T-helper 2 cell treated with Interferon-gamma antibody and Interleukin-4, amounts not matched to agents 5 μg/mL and 100 μg/mL, for 36 hours (primary cell): ENCODE measurements around the gene MTURN.
A peak's percentile ranks its signal among the peaks of the same experiment; 100 is the strongest.
"Not testable (repeated sequence)": the region's sequence is repeated elsewhere in the genome, so short reads cannot be mapped to it uniquely, and the experiment has no call there.

ENCODE experiments used
- DNase-seq: peaks from one replicate; pipeline ENCODE4 v3.0.0; 2021; ENCODE audit warnings: low spot score
- H3K27ac Mint-ChIP-seq: one replicate; pipeline ENCODE4 v1.8.0; 2021; ENCODE audit warnings: mild to moderate bottlenecking, mixed read lengths
- H3K27me3 Mint-ChIP-seq: one replicate; pipeline ENCODE4 v1.8.0; 2021; ENCODE audit warnings: low read depth, mixed read lengths
- H3K36me3 Mint-ChIP-seq: one replicate; pipeline ENCODE4 v1.8.0; 2021; ENCODE audit warnings: low read depth, mixed read lengths
- H3K4me1 Mint-ChIP-seq: one replicate; pipeline ENCODE4 v1.8.0; 2021; ENCODE audit warnings: low read depth, mixed read lengths
- H3K4me3 Mint-ChIP-seq: one replicate; pipeline ENCODE4 v1.8.0; 2022; ENCODE audit warnings: mild to moderate bottlenecking, moderate library complexity, mixed read lengths
- H3K9me3 Mint-ChIP-seq: one replicate; pipeline ENCODE4 v1.8.0; 2021; ENCODE audit warnings: mixed read lengths

The MTURN gene

GRCh38 chr7:30134611-30135300, at the start of gene MTURN:
Gene MTURN (plus strand): TSS chr7:30134986. CDS start chr7:30135137, 151 bp downstream.
- DNase-seq, result peak; percentile 83
- Mint-ChIP-seq H3K27ac (peak within 1 kb of the TSS; percentile 80), H3K9me3 (no peaks in the 10 kb centered on the region), H3K27me3 (peaks cover 26% of the 10 kb centered on the region), H3K4me1 (peaks cover 4% of the 10 kb centered on the region), H3K4me3 (peak within 1 kb of the TSS; percentile 86), H3K36me3 (no peaks in the 10 kb centered on the region)

DNA sequence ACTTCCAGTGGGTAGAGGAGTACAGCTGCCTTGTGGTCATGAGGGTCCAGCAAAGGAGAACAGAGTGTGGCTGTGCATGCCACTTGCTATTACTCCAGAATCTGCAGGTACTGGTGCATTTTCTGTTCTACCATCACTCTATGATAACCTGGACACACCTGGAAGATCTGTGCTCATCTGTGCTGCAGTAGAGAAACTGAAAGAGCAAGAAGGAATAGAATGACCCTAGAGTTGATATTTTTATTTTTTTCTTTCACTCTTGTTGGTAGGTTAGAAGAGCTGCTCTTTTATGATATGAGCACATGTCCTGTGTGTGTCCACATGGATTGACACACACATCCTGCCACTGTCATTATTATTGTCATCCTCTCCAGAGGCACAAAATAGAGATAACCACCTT, 48.3 kb upstream of the MTURN start:
- no peak overlapping the region for H3K27ac Mint-ChIP-seq
- no peak overlapping the region for H3K4me3 Mint-ChIP-seq
- DNase-seq, result no peak
- H3K36me3 Mint-ChIP-seq, result no peaks in the 10 kb centered on the region
- no peaks in the 10 kb centered on the region for H3K27me3 Mint-ChIP-seq
- H3K4me1 Mint-ChIP-seq, result no peaks in the 10 kb centered on the region
- H3K9me3 Mint-ChIP-seq, result no peaks in the 10 kb centered on the region

GRCh38 chr7:30087371-30087770, 47.4 kb upstream of the MTURN start:
- no peak for DNase-seq
- H3K27me3 Mint-ChIP-seq, result no peaks in the 10 kb centered on the region
- no peak overlapping the region for H3K4me3 Mint-ChIP-seq
- no peaks in the 10 kb centered on the region for H3K4me1 Mint-ChIP-seq
- no peaks in the 10 kb centered on the region for H3K9me3 Mint-ChIP-seq
- H3K36me3 Mint-ChIP-seq, result no peaks in the 10 kb centered on the region
- H3K27ac Mint-ChIP-seq, result no peak overlapping the region

DNA sequence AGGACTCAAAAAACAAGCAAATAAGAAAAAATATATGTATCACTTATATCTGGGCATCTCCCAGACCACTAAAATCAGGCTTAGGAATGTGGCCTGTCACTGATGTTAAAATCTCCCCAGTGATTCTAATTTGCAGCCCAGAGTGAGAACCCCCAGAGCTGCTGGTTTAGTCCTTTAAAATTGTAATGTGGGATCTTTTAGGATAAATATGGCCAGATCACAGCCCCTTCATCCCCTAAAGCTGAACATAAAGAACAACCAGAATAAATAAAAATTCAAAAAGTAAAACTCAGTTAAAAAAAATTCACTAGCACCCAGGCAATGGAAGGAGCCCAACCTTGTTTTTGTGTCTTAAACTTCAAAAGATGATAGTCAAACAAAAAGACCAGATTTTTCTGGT, 46.4 kb upstream of the MTURN start:
- H3K27ac Mint-ChIP-seq, result no peak overlapping the region
- H3K27me3 Mint-ChIP-seq, result no peaks in the 10 kb centered on the region
- H3K36me3 Mint-ChIP-seq, result no peaks in the 10 kb centered on the region
- H3K9me3 Mint-ChIP-seq, result no peaks in the 10 kb centered on the region
- no peak overlapping the region for H3K4me3 Mint-ChIP-seq
- no peak for DNase-seq
- H3K4me1 Mint-ChIP-seq, result no peaks in the 10 kb centered on the region

- no peak overlapping the region for H3K27ac Mint-ChIP-seq
Observed at GRCh38 chr7:30090111-30090510, 44.7 kb upstream of the MTURN start.

GRCh38 chr7:30091491-30091912, 43.3 kb upstream of the MTURN start:
- Mint-ChIP-seq H3K27me3 (no peaks in the 10 kb centered on the region), H3K4me3 (no peak overlapping the region), H3K4me1 (no peaks in the 10 kb centered on the region), H3K27ac (no peak overlapping the region), H3K9me3 (no peaks in the 10 kb centered on the region), H3K36me3 (no peaks in the 10 kb centered on the region)
- DNase-seq, result no peak

More at GRCh38 chr7:30090111-30090510, 44.7 kb upstream of the MTURN start:
- Mint-ChIP-seq H3K4me3 (no peak overlapping the region), H3K9me3 (no peaks in the 10 kb centered on the region), H3K27me3 (no peaks in the 10 kb centered on the region), H3K36me3 (no peaks in the 10 kb centered on the region), H3K4me1 (no peaks in the 10 kb centered on the region)
- DNase-seq, result no peak

GRCh38 chr7:30091987-30092386, 42.8 kb upstream of the MTURN start:
- Mint-ChIP-seq H3K4me1 (no peaks in the 10 kb centered on the region), H3K27ac (no peak overlapping the region)
- DNase-seq, result no peak

GRCh38 chr7:30093420-30093952, 41.3 kb upstream of the MTURN start:
- Mint-ChIP-seq H3K36me3 (no peaks in the 10 kb centered on the region), H3K9me3 (no peaks in the 10 kb centered on the region), H3K27ac (no peak overlapping the region), H3K4me3 (no peak overlapping the region), H3K27me3 (no peaks in the 10 kb centered on the region), H3K4me1 (no peaks in the 10 kb centered on the region)
- no peak for DNase-seq

More at GRCh38 chr7:30091987-30092386, 42.8 kb upstream of the MTURN start:
- Mint-ChIP-seq H3K36me3 (no peaks in the 10 kb centered on the region), H3K27me3 (no peaks in the 10 kb centered on the region), H3K9me3 (no peaks in the 10 kb centered on the region), H3K4me3 (no peak overlapping the region)

DNA sequence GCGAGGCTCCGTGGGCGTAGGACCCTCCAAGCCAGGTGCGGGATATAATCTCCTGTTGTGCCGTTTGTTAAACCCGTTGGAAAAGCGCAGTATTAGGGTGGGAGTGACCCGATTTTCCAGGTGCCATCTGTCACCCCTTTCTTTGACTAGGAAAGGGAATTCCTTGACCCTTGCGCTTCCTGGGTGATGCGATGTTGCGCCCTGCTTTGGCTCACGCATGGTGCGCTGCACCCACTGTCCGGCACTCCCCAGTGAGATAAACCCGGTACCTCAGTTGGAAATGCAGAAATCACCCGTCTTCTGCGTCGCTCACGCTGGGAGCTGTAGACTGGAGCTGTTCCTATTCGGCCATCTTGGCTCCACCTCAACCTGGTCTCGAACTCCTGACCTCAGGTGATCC, 36.2 kb upstream of the MTURN start:
- not testable (repeated sequence) for H3K36me3 Mint-ChIP-seq, H3K4me3 Mint-ChIP-seq, DNase-seq, H3K9me3 Mint-ChIP-seq, H3K4me1 Mint-ChIP-seq, H3K27me3 Mint-ChIP-seq, H3K27ac Mint-ChIP-seq

DNA sequence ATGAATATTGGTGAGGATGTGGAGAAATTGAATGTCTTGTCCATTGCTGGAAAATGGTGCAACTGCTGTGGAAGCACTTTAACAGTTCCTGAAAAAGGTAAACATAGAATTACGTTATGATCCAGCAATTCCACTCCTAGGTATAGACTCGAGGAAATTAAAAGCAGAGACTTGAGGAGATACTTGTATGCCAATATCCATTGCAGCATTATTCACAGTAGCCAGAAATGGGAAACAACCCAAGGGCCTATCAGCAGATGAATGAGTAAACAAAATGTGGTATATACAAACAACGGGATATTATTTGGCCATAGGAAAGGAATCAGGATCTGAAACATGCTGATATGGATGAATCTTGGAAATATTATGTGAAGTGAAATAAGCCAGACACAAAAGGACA, 32.5 kb upstream of the MTURN start:
- no peak for DNase-seq
- Mint-ChIP-seq H3K4me1 (no peaks in the 10 kb centered on the region), H3K27me3 (peaks cover 4% of the 10 kb centered on the region), H3K27ac (no peak overlapping the region), H3K36me3 (no peaks in the 10 kb centered on the region), H3K9me3 (peaks cover 4% of the 10 kb centered on the region), H3K4me3 (no peak overlapping the region)

GRCh38 chr7:30104157-30104556, 30.6 kb upstream of the MTURN start:
- Mint-ChIP-seq H3K27ac (no peak overlapping the region), H3K9me3 (peaks cover 4% of the 10 kb centered on the region), H3K4me3 (no peak overlapping the region), H3K4me1 (no peaks in the 10 kb centered on the region), H3K36me3 (no peaks in the 10 kb centered on the region), H3K27me3 (peaks cover 4% of the 10 kb centered on the region)
- DNase-seq, result no peak

- peaks cover 3% of the 10 kb centered on the region for H3K4me1 Mint-ChIP-seq
- DNase-seq, result no peak
- no peak overlapping the region for H3K27ac Mint-ChIP-seq
- peaks cover 31% of the 10 kb centered on the region for H3K9me3 Mint-ChIP-seq
- H3K27me3 Mint-ChIP-seq, result no peaks in the 10 kb centered on the region
- H3K4me3 Mint-ChIP-seq, result no peak overlapping the region
- H3K36me3 Mint-ChIP-seq, result peaks cover 4% of the 10 kb centered on the region
Observed at GRCh38 chr7:30112103-30112713, 22.6 kb upstream of the MTURN start.

DNA sequence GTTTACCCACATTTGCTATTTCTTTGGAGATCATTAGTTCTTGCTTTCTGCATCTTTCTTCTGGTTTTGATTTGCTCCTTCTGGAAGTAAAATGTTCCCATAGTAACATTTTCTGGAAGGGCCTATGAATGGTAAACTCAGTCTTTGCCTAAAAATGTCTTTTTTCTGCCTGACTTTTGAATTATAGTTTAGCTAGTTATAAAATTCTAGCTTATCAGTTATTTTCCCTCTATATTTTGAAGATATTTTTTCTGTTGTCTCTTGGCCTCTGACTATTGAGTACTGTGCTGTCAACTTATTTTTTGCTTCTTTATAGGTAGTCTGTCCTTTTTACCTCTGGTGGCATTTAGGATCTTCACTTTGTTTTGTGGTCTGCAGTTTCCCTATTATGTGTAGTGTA, 21.6 kb upstream of the MTURN start:
- DNase-seq, result no peak
- Mint-ChIP-seq H3K4me3 (no peak overlapping the region), H3K36me3 (peaks cover 4% of the 10 kb centered on the region), H3K4me1 (peaks cover 3% of the 10 kb centered on the region), H3K27ac (no peak overlapping the region), H3K9me3 (peaks cover 31% of the 10 kb centered on the region), H3K27me3 (no peaks in the 10 kb centered on the region)

- Mint-ChIP-seq H3K27me3 (no peaks in the 10 kb centered on the region), H3K27ac (no peak overlapping the region), H3K4me1 (peaks cover 3% of the 10 kb centered on the region), H3K4me3 (no peak overlapping the region), H3K36me3 (peaks cover 4% of the 10 kb centered on the region), H3K9me3 (peaks cover 28% of the 10 kb centered on the region)
- no peak for DNase-seq
Observed at GRCh38 chr7:30114536-30115238, 20.1 kb upstream of the MTURN start.
